Suprapubic skin (tissue), 3 donors: ENCODE data around the gene SEPTIN10.
"Not testable (repeated sequence)": the region's sequence is repeated elsewhere in the genome, so short reads cannot be mapped to it uniquely, and the experiment has no call there.

Experiments
- POLR2AphosphoS5 ChIP-seq, 3 donors: sonication (generic); formaldehyde crosslinking; IDR thresholded peaks; one replicate each; pipeline ENCODE4 v1.6.1; 2017; ENCODE audit warnings: antibody characterized with exemption in 3 of 3
- TF ChIP-seq, protein P1 (sequence below), 2 donors: fragments of 200-600 bp in 1 of 2; fragments of 450-650 bp in 1 of 2; sonication (generic) in 1 of 2; IDR thresholded peaks; one replicate each; pipeline ENCODE4 v1.5.1; 2016 to 2019; ENCODE audit warnings: antibody characterized with exemption in 2 of 2, mild to moderate bottlenecking in 1 of 2, moderate library complexity in 1 of 2

DNA sequence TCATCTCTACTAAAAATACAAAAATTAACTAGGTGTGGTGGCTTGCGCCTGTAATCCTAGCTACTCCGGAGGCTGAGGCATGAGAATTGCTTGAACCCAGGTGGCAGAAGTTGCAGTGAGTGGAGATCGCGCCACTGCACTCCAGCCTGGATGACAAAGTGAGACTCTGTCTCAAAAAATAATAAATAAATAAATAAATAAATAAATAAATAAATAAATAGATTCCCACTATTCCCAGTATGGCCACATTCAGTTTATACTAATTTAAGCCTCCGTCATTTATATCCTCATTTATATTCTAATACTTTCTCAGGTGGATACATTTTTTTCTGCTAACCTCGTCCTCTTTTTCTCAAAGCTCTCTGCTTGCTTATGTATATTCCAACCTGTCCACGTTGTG, 14.6 kb upstream of the SEPTIN10 start:
- TF ChIP-seq, protein P1, sequence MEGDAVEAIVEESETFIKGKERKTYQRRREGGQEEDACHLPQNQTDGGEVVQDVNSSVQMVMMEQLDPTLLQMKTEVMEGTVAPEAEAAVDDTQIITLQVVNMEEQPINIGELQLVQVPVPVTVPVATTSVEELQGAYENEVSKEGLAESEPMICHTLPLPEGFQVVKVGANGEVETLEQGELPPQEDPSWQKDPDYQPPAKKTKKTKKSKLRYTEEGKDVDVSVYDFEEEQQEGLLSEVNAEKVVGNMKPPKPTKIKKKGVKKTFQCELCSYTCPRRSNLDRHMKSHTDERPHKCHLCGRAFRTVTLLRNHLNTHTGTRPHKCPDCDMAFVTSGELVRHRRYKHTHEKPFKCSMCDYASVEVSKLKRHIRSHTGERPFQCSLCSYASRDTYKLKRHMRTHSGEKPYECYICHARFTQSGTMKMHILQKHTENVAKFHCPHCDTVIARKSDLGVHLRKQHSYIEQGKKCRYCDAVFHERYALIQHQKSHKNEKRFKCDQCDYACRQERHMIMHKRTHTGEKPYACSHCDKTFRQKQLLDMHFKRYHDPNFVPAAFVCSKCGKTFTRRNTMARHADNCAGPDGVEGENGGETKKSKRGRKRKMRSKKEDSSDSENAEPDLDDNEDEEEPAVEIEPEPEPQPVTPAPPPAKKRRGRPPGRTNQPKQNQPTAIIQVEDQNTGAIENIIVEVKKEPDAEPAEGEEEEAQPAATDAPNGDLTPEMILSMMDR (IDR thresholded peaks at IDR 0.05) = not testable (repeated sequence)
- not testable (repeated sequence) for TF ChIP-seq POLR2AphosphoS5 (IDR thresholded peaks at IDR 0.05)
